NCI-H2196 treated with DMSO at 0.1 percent for 48 hours (cell line): ENCODE measurements around the gene ACOXL.

ENCODE experiments used
- DNase-seq: peaks from one replicate; lab custom pipeline; 2025; ENCODE audit not compliant: unreplicated experiment; lab: John Stamatoyannopoulos, UW

The ACOXL gene

GRCh38 chr2:110997331-110998045 is 265.1 kb downstream of the ACOXL start:
- DNase-seq, result no peak

GRCh38 chr2:110998311-110998710 is 265.9 kb downstream of the ACOXL start:
- DNase-seq, result no peak

- no peak for DNase-seq
These were observed 267.3 kb downstream of the ACOXL start for GRCh38 chr2:110999626-111000025.

GRCh38 chr2:111005307-111005706 is 272.9 kb downstream of the ACOXL start:
- DNase-seq, result no peak

- no peak for DNase-seq
These were observed 273.4 kb downstream of the ACOXL start for GRCh38 chr2:111005821-111006220.

- no peak for DNase-seq
These were observed 275.6 kb downstream of the ACOXL start for GRCh38 chr2:111007757-111008688.

- DNase-seq, result no peak
These were observed 278.8 kb downstream of the ACOXL start for GRCh38 chr2:111011218-111011617.

- no peak for DNase-seq
These were observed 283.1 kb downstream of the ACOXL start for GRCh38 chr2:111015283-111015995.

GRCh38 chr2:111017034-111017622 is 284.8 kb downstream of the ACOXL start:
- DNase-seq, result no peak

- no peak for DNase-seq
These were observed 285.5 kb downstream of the ACOXL start for GRCh38 chr2:111017909-111018308.

- DNase-seq, result no peak
These were observed 287.0 kb downstream of the ACOXL start for GRCh38 chr2:111019381-111019780.

- no peak for DNase-seq
These were observed 290.3 kb downstream of the ACOXL start for GRCh38 chr2:111022633-111023032.

- no peak for DNase-seq
These were observed 292.1 kb downstream of the ACOXL start for GRCh38 chr2:111024496-111024895.

- no peak for DNase-seq
These were observed 292.9 kb downstream of the ACOXL start for GRCh38 chr2:111025288-111025687.

GRCh38 chr2:111028720-111029119 is 296.3 kb downstream of the ACOXL start:
- DNase-seq, result no peak

- no peak for DNase-seq
These were observed 297.0 kb downstream of the ACOXL start for GRCh38 chr2:111029181-111029927.

GRCh38 chr2:111030260-111030891 is 298.0 kb downstream of the ACOXL start:
- DNase-seq, result no peak

GRCh38 chr2:111030945-111031344 is 298.6 kb downstream of the ACOXL start:
- DNase-seq, result no peak

- no peak for DNase-seq
These were observed 299.4 kb downstream of the ACOXL start for GRCh38 chr2:111031546-111032478.
